ENCODE measurements around the gene GALNT14. TPM values are rescaled to one million over a fixed set of nuclear protein-coding genes. Genes with fewer than 3 reads are reported as not detected.

GALNT14 gene
- total and polyA plus RNA-seq, 2 of the 8 experiments (the other 6 are each of a cell fraction or from before 2014, with no cell fraction given) = 13.0 to 13.7 TPM

GRCh38 chr2:30979822-30980245, 158.4 kb downstream of the GALNT14 start:
- H3K23me2 ChIP-seq (ENCODE audit: low read depth, low read length) = no peaks in the 10 kb centered on the region; the same call in 1 of the 2 replicates
- no peak for FAIRE-seq
- H3K56ac ChIP-seq (replicated peaks; ENCODE audit: insufficient read length, low read depth, low read length) = no peak overlapping the region
- ChIA-PET POLR2A (ENCODE audit: partially characterized antibody) (no interaction called here), CTCF (ENCODE audit: partially characterized antibody) (interaction anchor here (0.6 to 5.4 kb wide), 19 partner anchors 10 to 1281 kb away, joined by 3 to 34 read pairs (median 4); no protein-coding TSS in a partner anchor)
- H2BK12ac ChIP-seq (ENCODE audit: low read depth, low read length) = no peak overlapping the region
- no peak overlapping the region for H4K8ac ChIP-seq (ENCODE audit: extremely low read depth, insufficient read depth, low read length)
- no peak overlapping the region for H3K27ac ChIP-seq (ENCODE audit: low read depth, low read length)
- 85% methylated on average over 6 of the region's 6 CpGs; no CpG with 5 or more reads in 1 of the 2 experiments for WGBS, 2 experiments (ENCODE audit: extremely low coverage in 1 of 2, insufficient coverage in 1 of 2, insufficient read length in 1 of 2, insufficient replicate concordance in 2 of 2, low coverage in 1 of 2, low lambda C conversion rate in 2 of 2, missing lambda C conversion rate in 1 of 2)
- no peaks in the 10 kb centered on the region for H3K36me3 ChIP-seq (ENCODE audit: control insufficient read depth in 2 of 4, insufficient read depth in 4 of 4, low read length in 3 of 4)
- H3K9me3 ChIP-seq (ENCODE audit: insufficient read depth in 2 of 2, low read depth in 1 of 2, low read length in 1 of 2) = peaks cover 5 to 8% of the 10 kb centered on the region in 2 experiments; a peak in 3 of 4 replicates
- H3K4me1 ChIP-seq (replicated peaks in 1 of 4; ENCODE audit: control insufficient read depth in 3 of 4, insufficient read depth in 4 of 4, low read length in 3 of 4) = no peaks in the 10 kb centered on the region; a peak in 1 of 7 replicates
- no peak overlapping the region for H2BK15ac ChIP-seq (ENCODE audit: low read length)
- no peak overlapping the region for H3K9ac ChIP-seq (replicated peaks in 1 of 4; ENCODE audit: extremely low read depth in 1 of 4, low read depth in 3 of 4, low read length in 3 of 4)
- H4K20me1 ChIP-seq (replicated peaks in 1 of 2; ENCODE audit: control insufficient read depth in 1 of 2, insufficient read depth in 2 of 2, low read length in 2 of 2) = no peaks in the 10 kb centered on the region
- no peak overlapping the region for H4K91ac ChIP-seq (replicated peaks; ENCODE audit: insufficient read length, low read length)
- H3K14ac ChIP-seq (ENCODE audit: insufficient read length) = no peak overlapping the region
- H3K79me2 ChIP-seq (ENCODE audit: control insufficient read depth in 1 of 2, insufficient read depth in 2 of 2, low read length in 2 of 2) = no peaks in the 10 kb centered on the region
- no peak overlapping the region for H3K4me2 ChIP-seq (ENCODE audit: insufficient read depth in 1 of 2, low read depth in 2 of 2, low read length in 2 of 2)
- no peak overlapping the region for H3K4ac ChIP-seq (replicated peaks; ENCODE audit: insufficient read length, low read depth, low read length)
- H3K18ac ChIP-seq (ENCODE audit: extremely low read depth, low read length) = no peak overlapping the region
- H4K5ac ChIP-seq (ENCODE audit: insufficient read length, low read depth, low read length) = no peak overlapping the region
- peak; percentile 57; the same call in 1 of the 2 replicates for TF ChIP-seq E2F6 (IDR thresholded peaks at IDR 0.05)
- TF ChIP-seq CTCF (IDR thresholded peaks at IDR 0.05; ENCODE audit: control extremely low read depth in 1 of 3, insufficient read depth in 1 of 3, low read depth in 1 of 3, low read length in 3 of 3) = peak in 2 of 3 experiments; percentile 17 to 72; a peak in 3 of 4 replicates
- no peak for TF ChIP-seq MAFK (IDR thresholded peaks at IDR 0.05; ENCODE audit: low read depth, low read length)
- peak in 1 of 2 experiments; percentile 29; a peak in 1 of 4 replicates for TF ChIP-seq RAD21 (IDR thresholded peaks at IDR 0.05 in 1 of 2, conservative IDR thresholded peaks at IDR 0.05 in 1 of 2; ENCODE audit: low read depth in 2 of 2, low read length in 2 of 2)
- no peak for TF ChIP-seq GTF2F1 (IDR thresholded peaks at IDR 0.05; ENCODE audit: borderline replicate concordance, low read depth, low read length)
- TF ChIP-seq TCF12 (IDR thresholded peaks at IDR 0.05; ENCODE audit: low read depth, low read length) = no peak
- H2AK5ac ChIP-seq (ENCODE audit: low read depth, low read length) = no peak overlapping the region
- no peak overlapping the region for H2AFZ ChIP-seq (ENCODE audit: low read length)
- H3K79me1 ChIP-seq (ENCODE audit: low read depth, low read length) = no peaks in the 10 kb centered on the region; the same call in none of the 2 replicates
- no peak overlapping the region for H3K23ac ChIP-seq (ENCODE audit: insufficient read length)
- H2BK120ac ChIP-seq (replicated peaks; ENCODE audit: low read depth, low read length) = no peak overlapping the region
- no peak for DNase-seq (ENCODE audit: low read depth in 1 of 2, low spot score in 2 of 2)
- H2BK20ac ChIP-seq (ENCODE audit: low read length) = no peak overlapping the region
- H3K27me3 ChIP-seq (replicated peaks in 1 of 4; ENCODE audit: control insufficient read depth in 3 of 4, extremely low read depth in 1 of 4, insufficient read depth in 3 of 4, low read length in 3 of 4) = no peaks in the 10 kb centered on the region
- H2BK5ac ChIP-seq (ENCODE audit: low read depth, low read length) = no peak overlapping the region
- no peak overlapping the region for H3K4me3 ChIP-seq (ENCODE audit: extremely low read depth in 1 of 4, insufficient read depth in 2 of 4, low read depth in 3 of 4, low read length in 4 of 4)

Measured in H1 (cell line).